Uterus (tissue), 4 donors: Measurements from ENCODE around the gene B4GALNT2. TPM values are rescaled to one million over a fixed set of nuclear protein-coding genes. Genes with fewer than 3 reads are reported as not detected.

Source experiments
- DNase-seq, 2 donors: peaks; one replicate each; pipeline ENCODE4 v3.0.0-alpha.2; 2019 to 2020
- H3K27ac ChIP-seq, 2 donors: fragments of 200-600 bp; sonication (generic); 1 replicate in 1 of 2; 2 replicates in 1 of 2; pipeline ENCODE4 v1.5.1; 2016 to 2018
- H3K27me3 ChIP-seq, 2 donors: fragments of 200-600 bp; sonication (generic); one replicate each; pipeline ENCODE4 v1.5.1; 2018 to 2019; ENCODE audit warnings: control low read depth in 1 of 2
- H3K36me3 ChIP-seq, 2 donors: fragments of 200-600 bp; sonication (generic); one replicate each; pipeline ENCODE4 v1.5.1; 2019; ENCODE audit warnings: control low read depth in 1 of 2
- H3K4me1 ChIP-seq, 2 donors: fragments of 200-600 bp; sonication (generic); one replicate each; pipeline ENCODE4 v1.5.1; 2018 to 2019; ENCODE audit warnings: control low read depth in 1 of 2
- H3K4me3 ChIP-seq, 2 donors: fragments of 200-600 bp; sonication (generic); 1 replicate in 1 of 2; 2 replicates in 1 of 2; pipeline ENCODE4 v1.5.1; 2018 to 2019; ENCODE audit warnings: mild to moderate bottlenecking in 1 of 2
- H3K9me3 ChIP-seq, 2 donors: fragments of 200-600 bp; sonication (generic); one replicate each; pipeline ENCODE4 v1.5.1; 2019; ENCODE audit warnings: control low read depth in 1 of 2
- CTCF ChIP-seq, 4 experiments: fragments of 200-600 bp in 2 of 4; fragments of 450-650 bp in 2 of 4; sonication (generic) in 2 of 4; IDR thresholded peaks; one replicate each; pipeline ENCODE4 v1.5.1; 2016 to 2019; ENCODE audit warnings: antibody characterized with exemption in 4 of 4, mild to moderate bottlenecking in 2 of 4, moderate library complexity in 1 of 4
- POLR2A ChIP-seq, 2 donors: fragments of 450-650 bp; IDR thresholded peaks; one replicate each; pipeline ENCODE4 v1.6.1; 2016; ENCODE audit warnings: antibody characterized with exemption in 2 of 2, mild to moderate bottlenecking in 1 of 2, moderate library complexity in 1 of 2
- intact Hi-C: fragments of 100-400 bp; cut with DNase I; formaldehyde crosslinking; loops from one replicate; pipeline ENCODE4 v1.15.1; 2023; ENCODE audit warnings: low total_unique reads
- total RNA-seq, 4 donors: library from RNA; depleted of rRNA in 3 of 4; stranded (reverse); fragments of >200 nt in 3 of 4; gene quantifications; one replicate each; pipeline versions ENCODE4 v1.1.0 to v1.2.4, GENCODE V29; 2014 to 2023
- donor health status: DM: yes; HTN: yes; CAD: no.

Gene B4GALNT2
- total RNA-seq, 4 donors from 2014 or later = under 0.01 to 0.18 (median 0.07) TPM; not detected in 1

- intact Hi-C loops = no loop called here
- DNase-seq = no peak
- TF ChIP-seq CTCF (IDR thresholded peaks at IDR 0.05) = no peak
- no peak for TF ChIP-seq POLR2A (IDR thresholded peaks at IDR 0.05)
- Histone ChIP-seq H3K9me3 (no peaks in the 10 kb centered on the region), H3K27ac (peak overlapping the region in 1 of 2 donors; percentile 52), H3K4me1 (peaks cover 0 to 4% of the 10 kb centered on the region in 2 donors), H3K36me3 (no peaks in the 10 kb centered on the region), H3K4me3 (no peak overlapping the region), H3K27me3 (no peaks in the 10 kb centered on the region)
These were observed 81.3 kb downstream of the B4GALNT2 start for GRCh38 chr17:49213847-49214246.

GRCh38 chr17:49214676-49215360 is 82.2 kb downstream of the B4GALNT2 start:
- Histone ChIP-seq H3K4me1 (peaks cover 0 to 4% of the 10 kb centered on the region in 2 donors), H3K4me3 (no peak overlapping the region), H3K9me3 (no peaks in the 10 kb centered on the region), H3K27me3 (no peaks in the 10 kb centered on the region), H3K27ac (peak overlapping the region in 1 of 2 donors; percentile 62), H3K36me3 (no peaks in the 10 kb centered on the region)
- TF ChIP-seq POLR2A (IDR thresholded peaks at IDR 0.05) (no peak), CTCF (IDR thresholded peaks at IDR 0.05) (no peak)
- no peak for DNase-seq
- intact Hi-C loops = no loop called here

GRCh38 chr17:49216482-49216881 is 83.9 kb downstream of the B4GALNT2 start:
- H3K27me3 ChIP-seq = no peaks in the 10 kb centered on the region
- no peaks in the 10 kb centered on the region for H3K9me3 ChIP-seq
- TF ChIP-seq POLR2A (IDR thresholded peaks at IDR 0.05) (no peak), CTCF (IDR thresholded peaks at IDR 0.05) (no peak)
- H3K27ac ChIP-seq = peak overlapping the region; percentile 44 to 45
- intact Hi-C loops = no loop called here
- no peak overlapping the region for H3K4me3 ChIP-seq
- peaks cover 0 to 4% of the 10 kb centered on the region in 2 donors for H3K4me1 ChIP-seq
- H3K36me3 ChIP-seq = no peaks in the 10 kb centered on the region
- DNase-seq = no peak

- DNase-seq = peak in 1 of 2 donors; percentile 58
- H3K9me3 ChIP-seq = no peaks in the 10 kb centered on the region
- H3K4me1 ChIP-seq = peaks cover 0 to 4% of the 10 kb centered on the region in 2 donors
- H3K27ac ChIP-seq = peak overlapping the region in 1 of 2 donors; percentile 57
- H3K36me3 ChIP-seq = no peaks in the 10 kb centered on the region
- intact Hi-C loops = no loop called here
- no peak for TF ChIP-seq CTCF (IDR thresholded peaks at IDR 0.05)
- no peak for TF ChIP-seq POLR2A (IDR thresholded peaks at IDR 0.05)
- H3K4me3 ChIP-seq = no peak overlapping the region
- H3K27me3 ChIP-seq = no peaks in the 10 kb centered on the region
These were observed 84.5 kb downstream of the B4GALNT2 start for GRCh38 chr17:49216953-49217650.
